ENCODE measurements around the gene SCAF4. TPM values are rescaled to one million over a fixed set of nuclear protein-coding genes. Genes with fewer than 3 reads are reported as not detected.

Gene SCAF4
- total RNA-seq, 1 experiment from 2014 or later, result 2.1 TPM

Other genes starting within 250 kb of the SCAF4 start
- 305 and 352 TPM in 2 replicates for gene SOD1, start 72.4 kb downstream of the SCAF4 start, total RNA-seq (2014; rRNA removed; shearing (Covaris generic))
- gene HUNK, start 140.9 kb upstream of the SCAF4 start, total RNA-seq (2014; rRNA removed; shearing (Covaris generic)), result 0.06 and 0.07 TPM in 2 replicates

Measured in G401 (cell line).